Small intestine (tissue), 7 donors: ENCODE data around the gene SPAG16. TPM values are rescaled to one million over a fixed set of nuclear protein-coding genes. Genes with fewer than 3 reads are reported as not detected.

Source experiments
- DNase-seq, 2 donors: peaks; one replicate each; pipeline versions ENCODE4 v3.0.0 to v3.0.0-alpha.2; 2013
- FAIRE-seq: peaks from 2 replicates; lab custom pipeline; 2012; peaks lifted over from hg19 to GRCh38; lab: Jason Lieb, UNC
- H3K27ac ChIP-seq, 3 donors: one replicate each; pipeline ENCODE4 v1.5.1; 2013; ENCODE audit warnings: low read length in 2 of 3, mild to moderate bottlenecking in 2 of 3, control low read depth in 1 of 3, inconsistent platforms in 1 of 3, low read depth in 1 of 3, moderate library complexity in 1 of 3
- H3K27me3 ChIP-seq, 3 donors: one replicate each; pipeline ENCODE4 v1.6.1; 2013; ENCODE audit warnings: low read length in 3 of 3, inconsistent platforms in 1 of 3; ENCODE audit not compliant: control insufficient read depth in 3 of 3, insufficient read depth in 3 of 3
- H3K36me3 ChIP-seq, 3 donors: one replicate each; pipeline ENCODE4 v1.6.1; 2013; ENCODE audit warnings: low read length in 3 of 3, inconsistent platforms in 1 of 3, low read depth in 1 of 3, mild to moderate bottlenecking in 1 of 3, moderate library complexity in 1 of 3; ENCODE audit not compliant: control insufficient read depth in 3 of 3, insufficient read depth in 2 of 3
- H3K4me1 ChIP-seq, 3 donors: one replicate each; pipeline ENCODE4 v1.6.1; 2013; ENCODE audit warnings: low read length in 2 of 3, inconsistent platforms in 1 of 3, low read depth in 1 of 3, mild to moderate bottlenecking in 1 of 3, moderate library complexity in 1 of 3; ENCODE audit not compliant: control insufficient read depth in 3 of 3, insufficient read depth in 2 of 3
- H3K4me3 ChIP-seq, 3 donors: one replicate each; pipeline ENCODE4 v1.5.1; 2013; ENCODE audit warnings: low read length in 3 of 3, control low read depth in 1 of 3, inconsistent platforms in 1 of 3, low read depth in 1 of 3, mild to moderate bottlenecking in 1 of 3, moderate library complexity in 1 of 3
- H3K9me3 ChIP-seq, 2 donors: one replicate each; pipeline ENCODE4 v1.6.1; 2013; ENCODE audit warnings: low read depth in 1 of 2, low read length in 1 of 2; ENCODE audit not compliant: control insufficient read depth in 2 of 2, insufficient read depth in 1 of 2
- whole genome bisulfite sequencing, 3 donors: extraction: QIAGEN DNeasy Blood & Tissue Kit; methylation state at CpG; one replicate each; pipeline ENCODE4 v1.1.7; 2013; 5-methylcytosine and 5-hydroxymethylcytosine counted together
- polyA plus RNA-seq, 4 donors: library from polyadenylated mRNA; stranded (reverse) in 3 of 4; unstranded in 1 of 4; fragments of 200-250 nt in 3 of 4; fragments of 120-200 nt in 1 of 4; gene quantifications; one replicate each; pipeline versions ENCODE4 v1.2.1 to v1.2.3, GENCODE V29; 2013
- donor health status: healthy with polysubstance abuse.
- donor health status: control.
- donor health status: control.
- donor health status: Bipolar disorder and iron deficiency.
- donor health status: healthy.

The SPAG16 gene
- polyA plus RNA-seq, 4 donors, result 15.4 to 52.5 (median 18.9) TPM

- DNase-seq (peak in 1 of 2 donors; percentile 12), FAIRE-seq (no peak)
- no peak overlapping the region for H3K27ac ChIP-seq
- no peaks in the 10 kb centered on the region for H3K27me3 ChIP-seq
- H3K9me3 ChIP-seq, result no peaks in the 10 kb centered on the region
- no peak overlapping the region for H3K4me3 ChIP-seq
- 23 to 55% (median 38%) methylated on average over 4 of the region's 4 CpGs for WGBS, 3 donors
- no peaks in the 10 kb centered on the region for H3K4me1 ChIP-seq
- H3K36me3 ChIP-seq, result no peaks in the 10 kb centered on the region
These were observed 31.1 kb upstream of the SPAG16 start for GRCh38 chr2:213253162-213253561.

GRCh38 chr2:213259266-213259665 is 25.0 kb upstream of the SPAG16 start:
- H3K4me3 ChIP-seq, result no peak overlapping the region
- no peak for FAIRE-seq
- H3K4me1 ChIP-seq, result no peaks in the 10 kb centered on the region
- H3K27me3 ChIP-seq, result no peaks in the 10 kb centered on the region
- 91 to 96% (median 92%) methylated on average over 1 of the region's 1 CpG for WGBS, 3 donors
- H3K36me3 ChIP-seq, result no peaks in the 10 kb centered on the region
- no peak overlapping the region for H3K27ac ChIP-seq
- no peak for DNase-seq
- H3K9me3 ChIP-seq, result no peaks in the 10 kb centered on the region

- no peaks in the 10 kb centered on the region for H3K36me3 ChIP-seq
- H3K9me3 ChIP-seq, result no peaks in the 10 kb centered on the region
- no peak for FAIRE-seq
- 76 to 81% (median 78%) methylated on average over 1 of the region's 1 CpG for WGBS, 3 donors
- H3K4me1 ChIP-seq, result no peaks in the 10 kb centered on the region
- DNase-seq, result no peak
- no peak overlapping the region for H3K4me3 ChIP-seq
- H3K27ac ChIP-seq, result no peak overlapping the region
- H3K27me3 ChIP-seq, result no peaks in the 10 kb centered on the region
These were observed 23.0 kb upstream of the SPAG16 start for GRCh38 chr2:213261237-213261636.

GRCh38 chr2:213261715-213262114 is 22.5 kb upstream of the SPAG16 start:
- Histone ChIP-seq H3K4me1 (no peaks in the 10 kb centered on the region), H3K9me3 (no peaks in the 10 kb centered on the region), H3K4me3 (no peak overlapping the region), H3K27ac (no peak overlapping the region), H3K27me3 (no peaks in the 10 kb centered on the region), H3K36me3 (no peaks in the 10 kb centered on the region)
- 68 to 73% (median 73%) methylated on average over 6 of the region's 6 CpGs for WGBS, 3 donors
- DNase-seq (no peak), FAIRE-seq (no peak)

GRCh38 chr2:213265679-213266078 is 18.6 kb upstream of the SPAG16 start:
- no peaks in the 10 kb centered on the region for H3K36me3 ChIP-seq
- no peaks in the 10 kb centered on the region for H3K9me3 ChIP-seq
- no peak overlapping the region for H3K4me3 ChIP-seq
- H3K27me3 ChIP-seq, result no peaks in the 10 kb centered on the region
- FAIRE-seq (no peak), DNase-seq (no peak)
- H3K27ac ChIP-seq, result no peak overlapping the region
- H3K4me1 ChIP-seq, result no peaks in the 10 kb centered on the region
- 64 to 71% (median 65%) methylated on average over 3 of the region's 3 CpGs for WGBS, 3 donors

- no peak for FAIRE-seq
- Histone ChIP-seq H3K27me3 (no peaks in the 10 kb centered on the region), H3K36me3 (no peaks in the 10 kb centered on the region), H3K4me1 (no peaks in the 10 kb centered on the region), H3K4me3 (no peak overlapping the region), H3K9me3 (no peaks in the 10 kb centered on the region), H3K27ac (no peak overlapping the region)
- no peak for DNase-seq
- 82 to 96% (median 82%) methylated on average over 2 of the region's 2 CpGs for WGBS, 3 donors
These were observed 17.8 kb upstream of the SPAG16 start for GRCh38 chr2:213266421-213266820.

GRCh38 chr2:213271947-213272346 is 12.3 kb upstream of the SPAG16 start:
- Histone ChIP-seq H3K27ac (no peak overlapping the region), H3K36me3 (no peaks in the 10 kb centered on the region), H3K4me3 (no peak overlapping the region), H3K4me1 (no peaks in the 10 kb centered on the region), H3K9me3 (no peaks in the 10 kb centered on the region), H3K27me3 (peaks cover 0 to under 1% (median 0%) of the 10 kb centered on the region in 3 donors)
- WGBS, 3 donors, result 73 to 82% (median 79%) methylated on average over 1 of the region's 1 CpG
- DNase-seq (no peak), FAIRE-seq (no peak)

- H3K27me3 ChIP-seq, result peaks cover 0 to 1% (median 0%) of the 10 kb centered on the region in 3 donors
- DNase-seq, result no peak
- no peak overlapping the region for H3K27ac ChIP-seq
- H3K36me3 ChIP-seq, result no peaks in the 10 kb centered on the region
- H3K4me3 ChIP-seq, result no peak overlapping the region
- 69 to 93% (median 75%) methylated on average over 1 of the region's 1 CpG for WGBS, 3 donors
- FAIRE-seq, result no peak
- H3K4me1 ChIP-seq, result no peaks in the 10 kb centered on the region
- peaks cover 0 to 13% of the 10 kb centered on the region in 2 donors for H3K9me3 ChIP-seq
These were observed 10.1 kb upstream of the SPAG16 start for GRCh38 chr2:213274143-213274542.

GRCh38 chr2:213275265-213275664 is 9.0 kb upstream of the SPAG16 start:
- Histone ChIP-seq H3K9me3 (peaks cover 0 to 13% of the 10 kb centered on the region in 2 donors), H3K27me3 (peaks cover 0 to 1% (median 0%) of the 10 kb centered on the region in 3 donors), H3K4me3 (no peak overlapping the region), H3K4me1 (no peaks in the 10 kb centered on the region), H3K36me3 (no peaks in the 10 kb centered on the region), H3K27ac (no peak overlapping the region)
- 84 to 88% (median 85%) methylated on average over 1 of the region's 1 CpG for WGBS, 3 donors
- FAIRE-seq, result no peak
- no peak for DNase-seq
